Loucy (cell line): ENCODE results near the gene WDR93.

Experiments
- H2AFZ ChIP-seq: fragments of 200-600 bp; sonication (generic); 2 replicates; pipeline ENCODE4 v1.6.0; 2016; ENCODE audit warnings: antibody characterized with exemption, mild to moderate bottlenecking, low read length, moderate library complexity
- H3F3A ChIP-seq: fragments of 200-600 bp; 2 replicates; pipeline ENCODE4 v1.6.0; 2016; ENCODE audit warnings: antibody characterized with exemption, low read depth, mild to moderate bottlenecking
- H3K27me3 ChIP-seq: fragments of 200-600 bp; sonication (generic); 2 replicates; pipeline ENCODE4 v1.6.1; 2014; ENCODE audit warnings: low read length, mild to moderate bottlenecking; ENCODE audit not compliant: insufficient read depth, poor library complexity, severe bottlenecking
- H3K36me3 ChIP-seq: fragments of 200-600 bp; sonication (generic); 2 replicates; pipeline ENCODE4 v1.6.1; 2016; ENCODE audit warnings: low read length; ENCODE audit not compliant: insufficient read depth
- H3K4me1 ChIP-seq: fragments of 200-600 bp; sonication (generic); 2 replicates; pipeline ENCODE4 v1.5.1; 2014; ENCODE audit warnings: low read length, mild to moderate bottlenecking; ENCODE audit not compliant: insufficient read depth, poor library complexity, severe bottlenecking
- H3K4me2 ChIP-seq: fragments of 200-600 bp; sonication (generic); 2 replicates; pipeline ENCODE4 v1.6.0; 2014; ENCODE audit warnings: antibody characterized with exemption, low read length, low read depth, mild to moderate bottlenecking; ENCODE audit not compliant: poor library complexity, severe bottlenecking
- H3K4me3 ChIP-seq: fragments of 200-600 bp; sonication (generic); 2 replicates; pipeline ENCODE4 v1.5.1; 2014; ENCODE audit warnings: low read length, mild to moderate bottlenecking, mixed read lengths; ENCODE audit not compliant: poor library complexity, severe bottlenecking
- H3K79me2 ChIP-seq: fragments of 200-600 bp; sonication (generic); 2 replicates; pipeline ENCODE4 v1.6.1; 2014; ENCODE audit warnings: low read length; ENCODE audit not compliant: insufficient read depth
- H3K9ac ChIP-seq: fragments of 200-600 bp; sonication (generic); 2 replicates; pipeline ENCODE4 v1.6.0; 2014; ENCODE audit warnings: mild to moderate bottlenecking, low read depth, low read length, moderate library complexity; ENCODE audit not compliant: poor library complexity, severe bottlenecking
- H3K9me2 ChIP-seq: fragments of 200-600 bp; sonication (generic); replicated peaks from 2 replicates; pipeline ENCODE4 v1.6.1; 2016; ENCODE audit warnings: low read depth, low read length, mixed read lengths
- H3K9me3 ChIP-seq: fragments of 200-600 bp; sonication (generic); 2 replicates; pipeline ENCODE4 v1.6.1; 2014; ENCODE audit warnings: mild to moderate bottlenecking, antibody characterized with exemption, low read length, low read depth; ENCODE audit not compliant: insufficient read depth
- H4K20me1 ChIP-seq: fragments of 200-600 bp; sonication (generic); 2 replicates; pipeline ENCODE4 v1.6.0; 2014; ENCODE audit warnings: antibody characterized with exemption, low read length, mild to moderate bottlenecking; ENCODE audit not compliant: insufficient read depth, poor library complexity, severe bottlenecking
- CTCF ChIP-seq: fragments of 200-600 bp; sonication (generic); conservative IDR thresholded peaks from 2 replicates; pipeline ENCODE4 v1.5.1; 2014; ENCODE audit warnings: mild to moderate bottlenecking, antibody characterized with exemption, low read length
- EZH2phosphoT487 ChIP-seq: fragments of 200-600 bp; IDR thresholded peaks from 2 replicates; pipeline ENCODE4 v1.6.1; 2018; ENCODE audit warnings: antibody characterized with exemption, mild to moderate bottlenecking, moderate library complexity, borderline replicate concordance

WDR93 gene

GRCh38 chr15:89677381-89677780, 13.2 kb upstream of the WDR93 start:
- no peaks in the 10 kb centered on the region for H3K27me3 ChIP-seq
- no peaks in the 10 kb centered on the region for H3F3A ChIP-seq
- H3K9ac ChIP-seq, result no peak overlapping the region
- H3K36me3 ChIP-seq, result no peaks in the 10 kb centered on the region
- no peaks in the 10 kb centered on the region for H4K20me1 ChIP-seq
- H3K9me2 ChIP-seq, result no peaks in the 10 kb centered on the region
- H3K9me3 ChIP-seq, result no peaks in the 10 kb centered on the region
- H2AFZ ChIP-seq, result no peak overlapping the region
- no peak overlapping the region for H3K4me2 ChIP-seq
- TF ChIP-seq EZH2phosphoT487 (no peak), CTCF (no peak)
- H3K4me1 ChIP-seq, result no peaks in the 10 kb centered on the region
- no peaks in the 10 kb centered on the region for H3K79me2 ChIP-seq
- H3K4me3 ChIP-seq, result no peak overlapping the region

DNA sequence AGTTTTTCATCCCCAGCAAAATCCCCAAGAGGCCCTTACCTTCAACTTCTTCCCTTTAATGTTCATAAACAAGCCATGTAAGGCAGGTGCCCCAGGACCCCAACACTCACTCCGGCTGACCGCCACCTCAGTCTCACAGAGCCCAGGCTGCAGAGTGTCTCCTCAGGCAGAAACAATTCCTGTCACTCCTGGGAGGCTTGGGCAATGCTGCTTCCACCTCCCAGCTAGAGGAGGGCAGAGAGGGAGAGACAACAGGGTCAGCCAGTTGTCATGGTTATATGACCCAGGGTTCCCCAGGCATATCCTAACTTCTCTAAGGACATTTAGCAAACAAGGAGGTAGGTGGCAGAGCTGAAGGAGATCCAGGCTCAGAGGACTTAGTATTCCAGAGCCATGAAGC, 11.4 kb upstream of the WDR93 start, which contains the start of gene PLIN1:
TSS of gene PLIN1 (minus strand) at position 156 of the 400 bp plus-strand sequence. CDS start 1,878 bp downstream, outside the sequence.
- no peaks in the 10 kb centered on the region for H3K4me1 ChIP-seq
- no peaks in the 10 kb centered on the region for H3K36me3 ChIP-seq
- no peak within 1 kb of the TSS for H3K9ac ChIP-seq
- H3K79me2 ChIP-seq, result no peaks in the 10 kb centered on the region
- no peaks in the 10 kb centered on the region for H3K27me3 ChIP-seq
- H3K9me3 ChIP-seq, result no peaks in the 10 kb centered on the region
- no peak within 1 kb of the TSS for H3K4me3 ChIP-seq
- no peaks in the 10 kb centered on the region for H3K9me2 ChIP-seq
- H4K20me1 ChIP-seq, result no peaks in the 10 kb centered on the region
- TF ChIP-seq EZH2phosphoT487 (no peak), CTCF (no peak)
- no peaks in the 10 kb centered on the region for H3F3A ChIP-seq
- H2AFZ ChIP-seq, result no peak within 1 kb of the TSS
- no peak within 1 kb of the TSS for H3K4me2 ChIP-seq

GRCh38 chr15:89680282-89680873, 10.2 kb upstream of the WDR93 start:
- Histone ChIP-seq H3K9me3 (no peaks in the 10 kb centered on the region), H3K4me3 (no peak overlapping the region), H3K79me2 (no peaks in the 10 kb centered on the region), H2AFZ (no peak overlapping the region), H3K36me3 (no peaks in the 10 kb centered on the region), H3F3A (no peaks in the 10 kb centered on the region), H3K9ac (no peak overlapping the region), H3K4me1 (no peaks in the 10 kb centered on the region), H3K27me3 (no peaks in the 10 kb centered on the region), H3K9me2 (no peaks in the 10 kb centered on the region), H4K20me1 (no peaks in the 10 kb centered on the region), H3K4me2 (no peak overlapping the region)
- no peak for TF ChIP-seq EZH2phosphoT487

DNA sequence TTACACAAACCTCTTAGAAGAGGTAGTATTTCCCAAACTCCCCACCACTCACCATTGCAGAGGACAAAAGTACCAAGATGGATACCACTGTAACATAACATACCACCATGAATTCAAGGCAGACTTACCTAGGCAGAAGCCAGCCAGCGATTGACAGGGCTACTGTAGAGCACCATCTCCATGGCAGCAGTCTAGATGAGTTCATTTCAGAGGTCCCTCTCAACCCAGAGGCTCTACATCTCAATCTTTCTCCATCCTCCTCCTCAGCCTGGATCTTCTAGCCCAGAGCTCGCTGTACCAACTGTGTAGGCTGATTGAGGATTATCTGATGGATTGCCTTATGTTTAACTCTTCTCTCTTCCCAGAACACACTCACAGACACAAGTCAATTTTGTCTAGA, 9.5 kb upstream of the WDR93 start:
- Histone ChIP-seq H3K36me3 (no peaks in the 10 kb centered on the region), H4K20me1 (no peaks in the 10 kb centered on the region), H3K4me2 (no peak overlapping the region), H3K9ac (no peak overlapping the region), H3K9me2 (no peaks in the 10 kb centered on the region), H2AFZ (no peak overlapping the region), H3K4me1 (no peaks in the 10 kb centered on the region), H3K79me2 (no peaks in the 10 kb centered on the region), H3K9me3 (no peaks in the 10 kb centered on the region), H3K4me3 (no peak overlapping the region), H3K27me3 (no peaks in the 10 kb centered on the region), H3F3A (no peaks in the 10 kb centered on the region)
- TF ChIP-seq EZH2phosphoT487 (no peak), CTCF (no peak)
